HepG2 (cell line): ENCODE results near the gene KIF23. TPM values are rescaled to one million over a fixed set of nuclear protein-coding genes. Genes with fewer than 3 reads are reported as not detected.

Source experiments
- ASH2L ChIP-seq: fragments of 300-600, 200-600 bp; sonication (generic); IDR thresholded peaks from 2 replicates; pipeline ENCODE4 v1.7.0; 2017; ENCODE audit warnings: low read depth, mild to moderate bottlenecking, moderate library complexity, mixed read lengths, low read length; ENCODE audit not compliant: insufficient read length
- EZH2 ChIP-seq: conservative IDR thresholded peaks from 2 replicates; pipeline ENCODE4 v1.6.1; 2012; ENCODE audit warnings: mild to moderate bottlenecking, low read depth, low read length, moderate library complexity
- GPN1 ChIP-seq: sonication (generic); formaldehyde crosslinking; IDR thresholded peaks from 2 replicates; pipeline ENCODE4 v1.5.1; 2020; ENCODE audit warnings: missing genetic modification reagents, borderline replicate concordance
- HNRNPUL1 ChIP-seq: fragments of 200-400 bp; formaldehyde crosslinking; IDR thresholded peaks from 2 replicates; pipeline ENCODE4 v1.6.1; 2017; ENCODE audit warnings: low read depth, mild to moderate bottlenecking, low read length, moderate library complexity
- HOMEZ ChIP-seq: IDR thresholded peaks from 2 replicates; pipeline ENCODE4 v1.6.1; 2016; ENCODE audit warnings: low read depth
- MAZ ChIP-seq, 2 experiments: sonication (generic) in 1 of 2; formaldehyde crosslinking in 1 of 2; IDR thresholded peaks; 2 replicates each; pipeline versions ENCODE4 v1.5.0 to v1.6.1; 2012 to 2020; ENCODE audit warnings: low read depth in 2 of 2, mild to moderate bottlenecking in 2 of 2, borderline replicate concordance in 1 of 2, improper control_type of control experiment in 1 of 2, low read length in 1 of 2, missing genetic modification reagents in 1 of 2, moderate library complexity in 1 of 2
- MEIS2 ChIP-seq: sonication (generic); formaldehyde crosslinking; IDR thresholded peaks from 2 replicates; pipeline ENCODE4 v1.9.0; 2021; ENCODE audit warnings: mild to moderate bottlenecking, missing genetic modification reagents
- MXI1 ChIP-seq: IDR thresholded peaks from 3 replicates; pipeline ENCODE4 v1.6.1; 2012; ENCODE audit warnings: low read depth, low read length, inconsistent platforms, borderline replicate concordance
- NR2C2 ChIP-seq: sonication (generic); formaldehyde crosslinking; IDR thresholded peaks from 2 replicates; pipeline ENCODE4 v1.4.0; 2020; ENCODE audit warnings: missing genetic modification reagents, mild to moderate bottlenecking, moderate library complexity, borderline replicate concordance
- PAF1 ChIP-seq: IDR thresholded peaks from 2 replicates; pipeline ENCODE4 v1.6.1; 2016; ENCODE audit warnings: missing genetic modification reagents, missing compliant biosample characterization
- PAWR ChIP-seq: sonication (generic); formaldehyde crosslinking; IDR thresholded peaks from 2 replicates; pipeline ENCODE4 v1.4.0; 2020; ENCODE audit warnings: missing genetic modification reagents, mild to moderate bottlenecking, borderline replicate concordance
- RFXAP ChIP-seq: sonication (generic); formaldehyde crosslinking; IDR thresholded peaks from 2 replicates; pipeline ENCODE4 v1.4.0; 2020; ENCODE audit warnings: missing genetic modification reagents, borderline replicate concordance
- SALL1 ChIP-seq: sonication (generic); formaldehyde crosslinking; IDR thresholded peaks from 2 replicates; pipeline ENCODE4 v1.8.0; 2022; ENCODE audit warnings: mild to moderate bottlenecking, missing genetic modification reagents
- SMAD9 ChIP-seq: sonication (generic); formaldehyde crosslinking; IDR thresholded peaks from 2 replicates; pipeline ENCODE4 v1.5.1; 2020; ENCODE audit warnings: mild to moderate bottlenecking, missing genetic modification reagents
- SUZ12 ChIP-seq: fragments of 150-350 bp; IDR thresholded peaks from 2 replicates; pipeline ENCODE4 v1.6.1; 2014; ENCODE audit warnings: low read depth, low read length
- YY1 ChIP-seq: IDR thresholded peaks from 2 replicates; pipeline ENCODE4 v1.6.1; 2011; ENCODE audit warnings: low read length, low read depth, moderate library complexity, mild to moderate bottlenecking; ENCODE audit not compliant: insufficient read depth, insufficient replicate concordance
- ZMYM2 ChIP-seq: sonication (generic); formaldehyde crosslinking; IDR thresholded peaks from 2 replicates; pipeline ENCODE4 v1.8.0; 2022; ENCODE audit warnings: mild to moderate bottlenecking, missing genetic modification reagents
- ZNF124 ChIP-seq: sonication (generic); formaldehyde crosslinking; IDR thresholded peaks from 2 replicates; pipeline ENCODE4 v1.4.0; 2020; ENCODE audit warnings: missing genetic modification reagents
- ZNF501 ChIP-seq: sonication (generic); formaldehyde crosslinking; IDR thresholded peaks from 2 replicates; pipeline ENCODE4 v1.5.1; 2020; ENCODE audit warnings: mild to moderate bottlenecking, moderate library complexity, missing genetic modification reagents
- ZNF530 ChIP-seq: sonication (generic); formaldehyde crosslinking; IDR thresholded peaks from 2 replicates; pipeline ENCODE4 v1.5.0; 2020; ENCODE audit warnings: low read depth, mild to moderate bottlenecking, missing genetic modification reagents
- ZNF543 ChIP-seq: sonication (generic); formaldehyde crosslinking; IDR thresholded peaks from 2 replicates; pipeline ENCODE4 v1.4.0; 2020; ENCODE audit warnings: mild to moderate bottlenecking, missing genetic modification reagents
- ZNF615 ChIP-seq: sonication (generic); formaldehyde crosslinking; IDR thresholded peaks from 2 replicates; pipeline ENCODE4 v1.5.0; 2020; ENCODE audit warnings: mild to moderate bottlenecking, missing genetic modification reagents, borderline replicate concordance
- ZNF616 ChIP-seq: sonication (generic); formaldehyde crosslinking; IDR thresholded peaks from 2 replicates; pipeline ENCODE4 v1.5.0; 2020; ENCODE audit warnings: low read depth, mild to moderate bottlenecking, missing genetic modification reagents
- ZNF619 ChIP-seq: sonication (generic); formaldehyde crosslinking; IDR thresholded peaks from 2 replicates; pipeline ENCODE4 v1.4.0; 2020; ENCODE audit warnings: mild to moderate bottlenecking, missing genetic modification reagents
- ZNF678 ChIP-seq: sonication (generic); formaldehyde crosslinking; IDR thresholded peaks from 2 replicates; pipeline ENCODE4 v1.4.0; 2020; ENCODE audit warnings: mild to moderate bottlenecking, missing genetic modification reagents
- ZNF780A ChIP-seq: sonication (generic); formaldehyde crosslinking; IDR thresholded peaks from 2 replicates; pipeline ENCODE4 v1.8.0; 2022; ENCODE audit warnings: mild to moderate bottlenecking, missing genetic modification reagents, moderate library complexity
- polyA plus RNA-seq, 8 experiments: library from polyadenylated mRNA; depleted of rRNA in 3 of 8; stranded (reverse) in 7 of 8; unstranded in 1 of 8; fragments of >200 nt; fragmentation: Illumina TruSeq in 4 of 8; extraction: Trizol in 4 of 8; gene quantifications; 2 replicates each; pipeline versions ENCODE4 v1.2.1 to v1.2.3, GENCODE V29; 2011 to 2016; ENCODE audit warnings: low read depth in 4 of 8, missing spikeins in 1 of 8, mixed read lengths in 1 of 8; ENCODE audit not compliant: insufficient read depth in 1 of 8
- total RNA-seq, 5 experiments: library from RNA; depleted of rRNA; stranded (reverse); fragments of >200 nt; fragmentation: Illumina TruSeq; extraction: Trizol; gene quantifications; 2 replicates each; pipeline ENCODE4 v1.2.3, GENCODE V29; 2016; ENCODE audit warnings: low read depth in 1 of 5

KIF23 gene
- total and polyA plus RNA-seq, 2 of the 13 experiments (the other 11 are each of a cell fraction or from before 2014, with no cell fraction given) = 11.3 to 38.1 TPM

DNA sequence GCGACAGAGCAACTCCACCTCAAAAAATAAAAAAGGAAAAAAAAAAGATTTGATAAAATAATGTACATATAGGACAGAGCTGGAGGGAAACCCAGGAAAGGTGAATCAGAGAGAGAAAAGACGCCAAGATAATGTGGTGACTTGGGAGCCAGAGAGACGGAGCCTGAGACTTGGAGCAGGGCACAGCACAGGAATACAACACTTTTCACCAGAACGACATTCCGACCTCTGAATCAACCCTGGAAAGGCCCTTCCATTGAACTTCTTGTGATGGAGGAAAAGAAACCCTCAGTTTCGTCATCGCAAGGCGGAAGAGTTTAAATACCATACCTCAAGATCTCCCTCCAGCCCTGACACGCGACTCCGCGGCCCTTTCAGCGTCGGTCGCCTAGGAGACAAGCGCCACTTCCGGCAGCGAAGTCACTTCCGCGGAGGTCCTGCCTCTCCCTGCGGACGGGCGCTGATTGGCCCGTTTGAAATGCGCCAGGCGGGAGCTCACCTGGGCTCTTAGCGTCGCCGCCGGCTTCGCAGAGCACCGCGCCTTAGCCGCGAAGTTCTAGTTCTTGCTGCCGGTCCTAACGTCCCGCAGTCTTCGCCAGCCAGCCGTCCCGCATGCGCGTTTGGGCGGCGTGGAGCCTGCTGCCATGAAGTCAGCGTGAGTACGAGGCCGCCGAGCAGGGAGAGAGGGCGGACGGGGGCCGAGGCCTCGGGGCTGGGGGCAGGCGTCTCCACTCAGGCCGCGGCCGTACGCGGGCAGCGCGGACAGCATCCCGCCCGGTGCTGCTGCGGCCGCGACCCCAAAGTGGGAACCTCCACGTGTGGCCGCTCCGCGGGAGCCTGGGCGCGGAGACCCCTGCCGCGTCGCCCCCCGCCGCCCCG lies at the start of gene KIF23 (continued):
- TF ChIP-seq HOMEZ (CRISPR knock-in tag) = no peak
- TF ChIP-seq SUZ12 = no peak
- TF ChIP-seq ZNF678 = no peak
- TF ChIP-seq NR2C2 = peak; percentile 39; the same call in 1 of the 2 replicates
- TF ChIP-seq MEIS2 (CRISPR knock-in tag) = peak; percentile 29; the same call in 1 of the 2 replicates
- no peak for TF ChIP-seq ZNF615
- peak; percentile 100 for TF ChIP-seq MXI1
- peak; percentile 12 for TF ChIP-seq YY1
- no peak for TF ChIP-seq HNRNPUL1
- no peak for TF ChIP-seq SMAD9 (CRISPR knock-in tag)
- no peak for TF ChIP-seq ZNF543 (CRISPR knock-in tag)
- 0 out of 2 replicates have a peak, but pooled peaks have one; percentile 38 for TF ChIP-seq ZNF124 (CRISPR knock-in tag)
- no peak for TF ChIP-seq PAWR (CRISPR knock-in tag)
- TF ChIP-seq ZNF530 (CRISPR knock-in tag) = no peak
- 0 out of 2 replicates have a peak, but pooled peaks have one; percentile 59 for TF ChIP-seq ZNF619 (CRISPR knock-in tag)
- TF ChIP-seq ZNF616 (CRISPR knock-in tag) = no peak
- no peak for TF ChIP-seq EZH2
- TF ChIP-seq ZMYM2 (CRISPR knock-in tag) = 0 out of 2 replicates have a peak, but pooled peaks have one; percentile 57
- TF ChIP-seq SALL1 (CRISPR knock-in tag) = peak; percentile 89
- TF ChIP-seq MAZ (IDR thresholded peaks at IDR 0.05; ENCODE audit: borderline replicate concordance, low read depth, low read length) = no peak
- peak; percentile 69 for TF ChIP-seq MAZ (CRISPR knock-in tag; IDR thresholded peaks at IDR 0.05; ENCODE audit: low read depth)
- no peak; the same call in 1 of the 2 replicates for TF ChIP-seq GPN1
- peak; percentile 44; the same call in 1 of the 2 replicates for TF ChIP-seq ZNF501 (CRISPR knock-in tag)
- no peak for TF ChIP-seq ZNF780A (CRISPR knock-in tag)
- peak; percentile 49; the same call in 1 of the 2 replicates for TF ChIP-seq RFXAP (CRISPR knock-in tag)
- TF ChIP-seq PAF1 (CRISPR knock-in tag) = no peak
- TF ChIP-seq ASH2L = peak; percentile 91
